Astrocyte (in vitro differentiated cells and primary cell): ENCODE data around the gene C14orf119. TPM values are rescaled to one million over a fixed set of nuclear protein-coding genes. Genes with fewer than 3 reads are reported as not detected.

Experiments
- DNase-seq: peaks from one replicate; pipeline ENCODE4 v3.0.0-alpha.2; 2010; ENCODE audit warnings: low read depth
- FAIRE-seq: peaks from 2 replicates; lab custom pipeline; 2011; peaks lifted over from hg19 to GRCh38; lab: Jason Lieb, UNC
- H2AFZ ChIP-seq: 2 replicates; pipeline ENCODE4 v1.6.0; 2012; ENCODE audit warnings: low read depth, low read length, inconsistent platforms
- H3K27ac ChIP-seq: 2 replicates; pipeline ENCODE4 v1.5.1; 2011; ENCODE audit warnings: low read depth, low read length, inconsistent platforms
- H3K27me3 ChIP-seq: 2 replicates; pipeline ENCODE4 v1.6.0; 2011; ENCODE audit warnings: low read length, inconsistent platforms; ENCODE audit not compliant: insufficient read depth
- H3K36me3 ChIP-seq: 2 replicates; pipeline ENCODE4 v1.5.1; 2011; ENCODE audit warnings: low read length, inconsistent platforms; ENCODE audit not compliant: insufficient read depth
- H3K4me1 ChIP-seq: 2 replicates; pipeline ENCODE4 v1.5.1; 2011; ENCODE audit warnings: low read length, inconsistent platforms; ENCODE audit not compliant: insufficient read depth
- H3K4me2 ChIP-seq: 2 replicates; pipeline ENCODE4 v1.6.0; 2012; ENCODE audit warnings: low read length, inconsistent platforms
- H3K4me3 ChIP-seq: 2 replicates; pipeline ENCODE4 v1.5.1; 2011; ENCODE audit warnings: low read depth, mild to moderate bottlenecking, low read length, inconsistent platforms; ENCODE audit not compliant: insufficient read depth
- H3K79me2 ChIP-seq: 2 replicates; pipeline ENCODE4 v1.6.0; 2012; ENCODE audit warnings: mild to moderate bottlenecking, low read length, inconsistent platforms; ENCODE audit not compliant: insufficient read depth
- H3K9ac ChIP-seq: 2 replicates; pipeline ENCODE4 v1.6.0; 2012; ENCODE audit warnings: mild to moderate bottlenecking, low read length, inconsistent platforms
- H3K9me3 ChIP-seq: 2 replicates; pipeline ENCODE4 v1.5.1; 2012; ENCODE audit warnings: low read depth, mild to moderate bottlenecking, low read length, inconsistent platforms; ENCODE audit not compliant: insufficient read depth
- H4K20me1 ChIP-seq: 2 replicates; pipeline ENCODE4 v1.6.0; 2012; ENCODE audit warnings: low read length, inconsistent platforms; ENCODE audit not compliant: insufficient read depth
- H3K27ac Mint-ChIP-seq: one replicate; pipeline ENCODE4 v1.8.0; 2021; ENCODE audit warnings: mild to moderate bottlenecking, mixed read lengths; ENCODE audit not compliant: unreplicated experiment
- H3K27me3 Mint-ChIP-seq: one replicate; pipeline ENCODE4 v1.8.0; 2021; ENCODE audit warnings: low read depth, mixed read lengths; ENCODE audit not compliant: unreplicated experiment
- H3K36me3 Mint-ChIP-seq: one replicate; pipeline ENCODE4 v1.8.0; 2021; ENCODE audit warnings: low read depth, mixed read lengths; ENCODE audit not compliant: unreplicated experiment
- H3K4me1 Mint-ChIP-seq: one replicate; pipeline ENCODE4 v1.8.0; 2021; ENCODE audit warnings: low read depth, mixed read lengths; ENCODE audit not compliant: unreplicated experiment
- H3K4me3 Mint-ChIP-seq: one replicate; pipeline ENCODE4 v1.8.0; 2021; ENCODE audit warnings: mild to moderate bottlenecking, moderate library complexity, mixed read lengths; ENCODE audit not compliant: unreplicated experiment
- H3K9me3 Mint-ChIP-seq: one replicate; pipeline ENCODE4 v1.8.0; 2021; ENCODE audit warnings: mild to moderate bottlenecking, mixed read lengths; ENCODE audit not compliant: unreplicated experiment
- CTCF ChIP-seq: IDR thresholded peaks from 2 replicates; pipeline ENCODE4 v1.5.1; 2011; ENCODE audit warnings: low read depth, mild to moderate bottlenecking, inconsistent platforms, low read length, moderate library complexity; ENCODE audit not compliant: insufficient read depth
- EZH2 ChIP-seq: IDR thresholded peaks from 2 replicates; pipeline ENCODE4 v1.6.1; 2012; ENCODE audit warnings: mild to moderate bottlenecking, low read length, inconsistent platforms; ENCODE audit not compliant: insufficient read depth
- total RNA-seq: library from RNA; stranded (reverse); gene quantifications from 2 replicates; pipeline ENCODE4 v1.2.1, GENCODE V29; 2021

The C14orf119 gene
- total RNA-seq, 1 donor from 2014 or later, result 83.9 TPM

- Mint-ChIP-seq H3K9me3 (no peaks in the 10 kb centered on the region), H3K27ac (no peak overlapping the region), H3K4me3 (peak overlapping the region; percentile 21), H3K27me3 (peaks cover 9% of the 10 kb centered on the region), H3K4me1 (peaks cover 23% of the 10 kb centered on the region), H3K36me3 (peaks cover 2% of the 10 kb centered on the region)
- Histone ChIP-seq H3K4me2 (no peak overlapping the region), H3K9ac (no peak overlapping the region), H3K9me3 (no peaks in the 10 kb centered on the region), H3K79me2 (no peaks in the 10 kb centered on the region), H3K4me3 (no peak overlapping the region), H3K27ac (no peak overlapping the region), H3K27me3 (no peaks in the 10 kb centered on the region), H3K4me1 (peaks cover 24% of the 10 kb centered on the region), H2AFZ (no peak overlapping the region), H4K20me1 (no peaks in the 10 kb centered on the region), H3K36me3 (no peaks in the 10 kb centered on the region)
- FAIRE-seq (no peak), DNase-seq (no peak)
- TF ChIP-seq CTCF (no peak), EZH2 (no peak)
Measured at GRCh38 chr14:23119363-23120327, 24.3 kb downstream of the C14orf119 start.

- Histone ChIP-seq H4K20me1 (no peaks in the 10 kb centered on the region), H3K9ac (peak overlapping the region; percentile 43), H3K27me3 (no peaks in the 10 kb centered on the region), H3K79me2 (no peaks in the 10 kb centered on the region), H3K4me2 (peak overlapping the region; percentile 72), H3K4me1 (peaks cover 14% of the 10 kb centered on the region), H3K27ac (no peak overlapping the region), H3K4me3 (no peak overlapping the region), H3K36me3 (no peaks in the 10 kb centered on the region), H3K9me3 (no peaks in the 10 kb centered on the region), H2AFZ (peak overlapping the region; percentile 76)
- peak overlapping the region; percentile 87 for H3K27ac Mint-ChIP-seq
- no peak overlapping the region for H3K4me3 Mint-ChIP-seq
- H3K36me3 Mint-ChIP-seq, result peaks cover 2% of the 10 kb centered on the region
- DNase-seq (peak; percentile 58), FAIRE-seq (no peak)
- TF ChIP-seq EZH2 (no peak), CTCF (peak; percentile 100)
- H3K27me3 Mint-ChIP-seq, result peaks cover 9% of the 10 kb centered on the region
- no peaks in the 10 kb centered on the region for H3K9me3 Mint-ChIP-seq
- peaks cover 14% of the 10 kb centered on the region for H3K4me1 Mint-ChIP-seq
Measured at GRCh38 chr14:23120541-23121251, 25.4 kb downstream of the C14orf119 start.
